NCI-H524 treated with DMSO at 0.1 percent for 48 hours (cell line): ENCODE measurements around the gene PPIF.

Experiments used
- DNase-seq: peaks from one replicate; lab custom pipeline; 2025; lab: John Stamatoyannopoulos, UW

Gene PPIF

GRCh38 chr10:79347226-79347893, at the start of gene PPIF:
PPIF (plus strand) TSS chr10:79347469; CDS start chr10:79347549, 80 bp downstream.
- no peak for DNase-seq

DNA sequence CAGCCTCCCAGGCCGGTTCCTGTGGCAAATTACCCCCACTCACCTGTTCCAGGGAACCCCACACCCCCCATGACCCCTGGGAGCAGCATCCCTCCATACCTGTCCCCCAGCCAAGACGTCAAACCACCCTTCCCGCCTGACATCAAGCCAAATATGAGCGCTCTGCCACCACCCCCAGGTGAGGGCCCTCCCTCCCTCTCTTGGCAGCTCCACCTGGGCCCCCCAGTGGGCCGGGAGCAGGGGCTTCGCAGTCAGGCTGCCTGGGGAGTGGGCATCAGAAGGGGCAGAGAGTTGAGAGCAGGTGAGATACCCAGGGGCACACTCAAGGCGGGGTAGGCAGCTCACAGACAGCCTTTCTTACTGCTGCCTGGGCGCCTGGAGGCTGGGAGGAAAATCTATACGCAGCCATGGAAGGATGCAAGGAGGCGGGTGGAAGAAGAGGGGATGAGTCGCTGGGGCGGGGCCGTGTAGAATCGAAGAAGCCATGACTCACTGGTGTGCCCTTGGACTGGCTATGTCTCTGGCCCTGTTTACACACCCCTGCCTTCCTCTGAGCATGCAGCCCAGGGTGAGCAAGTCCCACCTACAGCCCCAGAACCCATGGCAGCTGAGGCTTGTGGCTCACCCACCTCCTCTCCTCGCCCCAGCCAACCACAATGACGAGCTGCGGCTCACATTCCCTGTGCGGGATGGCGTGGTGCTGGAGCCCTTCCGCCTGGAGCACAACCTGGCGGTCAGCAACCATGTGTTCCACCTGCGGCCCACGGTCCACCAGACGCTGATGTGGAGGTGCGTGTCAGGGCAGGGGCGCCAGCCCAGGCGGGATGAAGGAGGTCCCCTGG, 48.6 kb upstream of the PPIF start:
- DNase-seq = no peak

- DNase-seq = no peak
These were observed 47.6 kb upstream of the PPIF start for GRCh38 chr10:79299397-79300241.

- DNase-seq = no peak
These were observed 46.6 kb upstream of the PPIF start for GRCh38 chr10:79300711-79301110.

- no peak for DNase-seq
These were observed 45.3 kb upstream of the PPIF start for GRCh38 chr10:79301754-79302530.

DNA sequence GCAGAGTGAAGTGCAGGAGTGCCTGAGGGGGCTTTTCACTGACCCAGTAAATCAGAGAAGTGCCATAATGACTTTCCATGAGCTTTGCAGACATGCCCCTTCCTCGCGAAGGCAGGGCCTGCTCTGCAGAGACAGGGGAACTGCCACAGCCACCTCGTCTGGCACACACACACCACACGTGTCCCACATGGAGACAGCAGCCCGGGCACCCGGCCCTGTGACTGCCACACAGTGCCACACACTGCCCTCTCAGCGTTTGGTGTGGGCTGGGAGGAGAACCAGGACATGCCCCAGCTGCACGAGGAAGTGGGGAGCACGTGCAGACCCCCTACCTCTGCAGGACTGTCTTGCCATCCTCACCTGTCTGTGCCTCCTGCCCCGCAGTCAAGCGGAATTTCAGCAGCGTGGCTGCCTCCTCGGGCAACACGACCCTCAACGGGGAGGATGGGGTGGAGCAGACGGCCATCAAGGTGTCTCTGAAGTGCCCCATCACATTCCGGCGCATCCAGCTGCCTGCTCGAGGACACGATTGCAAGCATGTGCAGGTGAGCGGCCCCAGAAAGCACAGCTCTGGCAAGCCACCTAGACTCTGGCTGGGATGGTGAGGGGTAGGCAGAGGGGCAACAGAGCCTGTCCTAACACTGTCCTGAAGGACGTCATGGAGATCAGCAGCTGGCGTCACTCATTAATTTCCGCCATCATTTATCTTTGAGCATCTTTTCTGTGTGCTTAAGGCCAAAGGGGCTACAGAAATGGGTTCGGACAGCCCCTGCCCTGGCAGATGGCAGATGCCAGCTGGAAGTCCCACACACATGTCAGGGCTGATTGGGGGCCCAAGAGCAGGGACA, 43.4 kb upstream of the PPIF start:
- DNase-seq = no peak

- no peak for DNase-seq
These were observed 42.7 kb upstream of the PPIF start for GRCh38 chr10:79304479-79305087.

DNA sequence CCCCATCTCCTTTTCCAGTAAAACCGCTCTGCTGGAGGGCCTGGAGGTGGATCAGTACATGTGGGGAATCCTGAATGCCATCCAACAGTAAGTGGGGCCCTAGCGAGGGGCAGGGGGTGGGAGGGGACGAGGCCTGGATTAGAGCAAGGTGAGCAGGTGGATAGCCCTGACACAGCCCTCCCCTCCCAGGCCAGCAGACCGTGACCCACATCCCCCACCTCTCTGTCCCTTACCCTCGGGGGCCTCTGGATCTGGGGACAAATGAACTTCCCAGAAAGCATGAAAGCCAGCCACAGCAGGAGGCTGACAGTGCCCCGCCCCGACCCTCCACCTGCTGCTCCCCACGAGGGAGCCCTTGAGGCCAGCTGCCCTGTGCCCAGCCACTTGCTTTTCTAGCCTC, 41.8 kb upstream of the PPIF start:
- no peak for DNase-seq

DNA sequence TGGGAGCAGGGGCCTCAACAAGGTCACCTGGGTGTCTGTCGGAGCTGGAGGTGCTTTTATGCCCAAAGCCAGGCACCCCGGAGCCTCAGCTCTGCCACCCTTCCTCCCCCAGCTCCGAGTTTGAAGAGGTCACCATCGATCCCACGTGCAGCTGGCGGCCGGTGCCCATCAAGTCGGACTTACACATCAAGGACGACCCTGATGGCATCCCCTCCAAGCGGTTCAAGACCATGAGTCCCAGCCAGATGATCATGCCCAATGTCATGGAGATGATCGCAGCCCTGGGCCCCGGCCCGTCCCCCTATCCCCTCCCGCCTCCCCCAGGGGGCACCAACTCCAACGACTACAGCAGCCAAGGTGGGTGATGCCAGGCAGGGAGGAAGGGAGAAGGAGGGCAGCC, 41.3 kb upstream of the PPIF start:
- no peak for DNase-seq

GRCh38 chr10:79306644-79307220, 40.5 kb upstream of the PPIF start:
- no peak for DNase-seq

GRCh38 chr10:79308016-79308415, 39.3 kb upstream of the PPIF start:
- DNase-seq = no peak

DNA sequence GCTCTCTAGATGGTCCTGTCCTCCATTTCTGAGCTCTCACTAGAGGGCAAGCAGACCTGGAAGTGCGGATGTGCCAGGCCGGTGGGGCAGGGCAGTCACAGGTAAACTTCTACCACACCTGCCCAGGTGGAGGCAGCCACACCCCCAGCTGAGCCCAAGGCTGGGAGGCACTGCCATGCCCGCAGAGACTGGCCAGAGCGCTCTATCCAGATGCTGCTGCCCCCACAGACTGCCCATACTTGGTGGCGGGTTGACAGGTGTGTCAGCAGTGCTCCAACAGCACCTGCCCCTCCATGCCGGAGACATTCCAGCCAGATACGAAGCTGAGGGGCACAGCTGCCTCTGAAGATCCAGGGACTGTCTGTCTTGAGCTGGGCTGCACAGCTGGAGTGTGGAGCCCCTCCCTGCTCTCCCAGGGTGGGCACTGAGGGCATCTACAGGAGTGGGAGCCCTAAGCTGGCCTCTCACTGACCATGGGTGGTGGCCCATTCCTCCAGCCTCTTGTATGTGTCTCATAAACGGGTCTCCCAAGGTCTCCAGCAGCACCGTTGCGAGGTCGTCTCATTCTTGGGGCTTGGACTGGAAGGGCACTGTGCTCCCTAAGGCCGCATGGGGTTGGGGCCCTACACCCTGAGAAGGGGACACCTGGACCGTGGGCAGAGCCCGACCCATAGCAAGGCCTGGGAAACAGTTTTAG, 38.2 kb upstream of the PPIF start:
- no peak for DNase-seq

DNA sequence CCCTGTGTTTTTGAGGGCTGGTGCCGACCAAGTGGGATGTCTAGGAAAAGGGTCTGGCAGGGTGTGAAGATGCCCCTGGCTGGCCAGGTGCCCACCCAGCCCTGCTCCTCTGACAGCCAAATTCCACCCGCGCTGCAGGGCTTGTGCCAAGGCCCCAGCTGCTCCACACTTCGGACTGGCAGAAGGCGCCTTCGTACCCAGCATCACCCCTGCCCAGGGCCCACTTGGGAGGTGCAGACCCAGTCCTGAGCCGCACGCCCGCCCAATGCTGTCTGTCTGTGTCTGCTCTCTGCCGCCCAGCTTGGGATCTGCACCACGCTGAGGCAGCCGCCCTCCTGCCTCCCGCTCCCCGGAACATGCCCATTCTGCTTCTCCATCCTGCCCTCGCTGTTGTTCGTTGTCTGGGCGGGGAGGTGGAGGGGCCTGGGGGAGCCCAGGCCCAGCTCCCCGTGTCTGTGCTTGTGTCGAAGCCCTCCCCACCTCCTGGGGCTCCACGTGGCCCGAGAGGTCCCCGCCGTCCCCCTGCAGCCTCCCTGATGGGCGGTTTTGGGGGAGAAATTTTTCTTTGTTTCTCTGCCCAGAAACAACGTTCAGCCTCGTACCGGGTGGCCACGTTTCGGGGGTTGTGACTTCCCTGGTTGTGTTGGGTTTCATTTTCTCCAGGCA, 36.9 kb upstream of the PPIF start:
- DNase-seq = no peak

- no peak for DNase-seq
These were observed 36.2 kb upstream of the PPIF start for GRCh38 chr10:79310911-79311573.

DNA sequence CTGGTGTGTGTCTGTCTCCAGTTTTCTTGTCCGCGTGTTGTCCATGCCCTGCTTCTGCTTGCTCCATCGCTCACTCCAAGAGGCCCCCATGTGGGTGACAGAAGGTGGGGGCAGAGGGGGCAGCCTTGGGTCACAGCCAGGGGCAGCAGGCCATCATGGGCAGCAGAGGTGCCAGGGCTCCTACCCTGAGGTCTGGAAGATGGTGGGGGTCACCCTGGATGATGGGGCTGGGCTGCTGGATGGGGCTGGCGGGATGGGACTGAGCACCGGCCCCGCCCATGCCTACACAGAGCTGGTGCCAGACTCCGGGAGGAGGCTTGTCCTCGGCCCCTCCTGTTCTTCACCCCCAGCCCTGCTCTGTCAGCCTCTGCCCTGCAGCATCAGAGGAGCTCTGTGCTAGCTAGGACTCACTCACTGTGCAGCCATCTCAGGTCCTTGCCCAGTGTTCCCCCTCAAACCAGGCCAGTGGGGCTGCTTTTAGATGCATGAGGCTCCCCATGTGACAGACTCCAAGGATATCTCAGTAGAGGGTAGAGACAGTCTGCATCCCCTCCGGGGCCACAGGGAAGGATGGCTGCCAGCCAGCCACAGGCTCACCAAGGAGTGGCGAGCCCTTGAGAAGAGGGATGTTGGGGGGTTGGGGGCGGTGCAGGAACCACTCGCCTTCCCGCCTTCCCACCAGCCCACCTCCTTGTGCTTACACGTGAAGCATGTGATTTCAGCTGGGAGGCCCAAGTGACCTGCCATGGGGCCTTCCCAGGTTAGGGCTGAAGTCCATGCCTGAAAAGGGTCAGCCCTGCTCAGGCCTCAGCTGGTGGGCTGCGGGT, 35.5 kb upstream of the PPIF start:
- DNase-seq = no peak

DNA sequence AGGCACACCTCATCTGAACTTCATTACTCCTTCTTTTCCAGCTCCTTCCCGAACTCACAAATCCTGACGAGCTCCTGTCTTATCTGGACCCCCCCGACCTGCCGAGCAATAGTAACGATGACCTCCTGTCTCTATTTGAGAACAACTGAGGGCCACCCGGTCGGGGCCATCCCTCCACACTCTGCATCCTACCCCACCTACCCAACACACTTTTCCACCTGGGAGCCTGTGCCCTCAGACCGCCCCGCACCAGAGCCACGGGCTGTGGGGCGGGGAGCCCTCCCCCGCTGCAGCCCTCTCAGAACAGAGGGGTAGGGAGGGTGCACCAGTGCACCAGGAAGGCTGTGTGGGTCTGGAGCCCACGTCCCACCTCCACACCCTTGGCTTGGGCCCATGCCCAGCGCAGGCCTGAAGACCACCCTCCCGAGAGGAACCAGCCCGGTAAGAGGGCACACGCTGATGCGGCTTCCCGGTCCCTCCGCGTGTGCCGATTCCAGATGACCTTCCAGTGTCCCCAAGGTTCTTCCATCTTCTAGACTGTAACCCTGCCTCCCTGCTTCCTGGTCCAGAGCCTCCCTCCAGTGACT, 34.6 kb upstream of the PPIF start:
- no peak for DNase-seq

- DNase-seq = no peak
These were observed 33.9 kb upstream of the PPIF start for GRCh38 chr10:79313320-79313719.
